Stromal cell of bone marrow (primary cell): ENCODE measurements around the gene ENAH.

Source experiments
- DNase-seq: peaks from one replicate; pipeline ENCODE4 v3.0.0-alpha.2; 2012; ENCODE audit warnings: low read depth

Gene ENAH

GRCh38 chr1:225559902-225560301 lies 93.0 kb downstream of the ENAH start:
- no peak for DNase-seq

- DNase-seq, result no peak
Observed at GRCh38 chr1:225559326-225559725, 93.6 kb downstream of the ENAH start.

- DNase-seq, result no peak
Observed at GRCh38 chr1:225556694-225557093, 96.2 kb downstream of the ENAH start.

GRCh38 chr1:225555821-225556220 lies 97.1 kb downstream of the ENAH start:
- no peak for DNase-seq

- no peak for DNase-seq
Observed at GRCh38 chr1:225554216-225554812, 98.6 kb downstream of the ENAH start.

- DNase-seq, result no peak
Observed at GRCh38 chr1:225549821-225550220, 103.1 kb downstream of the ENAH start.

- no peak for DNase-seq
Observed at GRCh38 chr1:225548140-225548857, 104.6 kb downstream of the ENAH start.

- DNase-seq, result no peak
Observed at GRCh38 chr1:225545649-225546048, 107.3 kb downstream of the ENAH start.

- DNase-seq, result no peak
Observed at GRCh38 chr1:225544924-225545323, 108.0 kb downstream of the ENAH start.

GRCh38 chr1:225544263-225544662 lies 108.7 kb downstream of the ENAH start:
- no peak for DNase-seq

GRCh38 chr1:225543350-225543749 lies 109.6 kb downstream of the ENAH start:
- DNase-seq, result no peak

- DNase-seq, result no peak
Observed at GRCh38 chr1:225541383-225541782, 111.5 kb downstream of the ENAH start.

- DNase-seq, result no peak
Observed at GRCh38 chr1:225539575-225539974, 113.3 kb downstream of the ENAH start.

- DNase-seq, result peak; percentile 19
Observed at GRCh38 chr1:225539069-225539468, 113.9 kb downstream of the ENAH start.

- no peak for DNase-seq
Observed at GRCh38 chr1:225537554-225538251, 115.2 kb downstream of the ENAH start.

GRCh38 chr1:225535280-225535679 lies 117.6 kb downstream of the ENAH start:
- no peak for DNase-seq

GRCh38 chr1:225534772-225535171 lies 118.2 kb downstream of the ENAH start:
- no peak for DNase-seq

- DNase-seq, result no peak
Observed at GRCh38 chr1:225534135-225534534, 118.8 kb downstream of the ENAH start.

- no peak for DNase-seq
Observed at GRCh38 chr1:225533238-225533637, 119.7 kb downstream of the ENAH start.

GRCh38 chr1:225532240-225532944 lies 120.5 kb downstream of the ENAH start:
- DNase-seq, result no peak

GRCh38 chr1:225529726-225530125 lies 123.2 kb downstream of the ENAH start:
- no peak for DNase-seq

GRCh38 chr1:225527575-225527974 lies 125.3 kb downstream of the ENAH start:
- DNase-seq, result no peak

GRCh38 chr1:225526878-225527277 lies 126.0 kb downstream of the ENAH start:
- DNase-seq, result no peak
